Endothelial cell of umbilical vein (primary cell): ENCODE data around the gene C1QTNF7. TPM values are rescaled to one million over a fixed set of nuclear protein-coding genes. Genes with fewer than 3 reads are reported as not detected.

Experiments used
- BruUV-seq: library from RNA; stranded (reverse); fragments of 400-500 nt; replicated peaks from 2 replicates; lab custom pipeline; 2021; lab: Mats Ljungman, UMichigan
- CTCF ChIA-PET: fragments of 300-600, 350-600 bp; sonication (Branson Sonifier 250); formaldehyde crosslinking; loops from one replicate; lab custom pipeline; 2021; ENCODE audit warnings: antibody characterized with exemption, inconsistent platforms; lab: Charles Lee
- POLR2A ChIA-PET: fragments of 300-600, 350-600 bp; sonication (Branson Sonifier 250); formaldehyde crosslinking; loops from one replicate; lab custom pipeline; 2021; ENCODE audit warnings: antibody characterized with exemption, inconsistent platforms; lab: Charles Lee
- DNase-seq: peaks from one replicate; pipeline ENCODE4 v3.0.0-alpha.2; 2011; ENCODE audit warnings: low read depth, low spot score
- FAIRE-seq: peaks from 2 replicates; lab custom pipeline; 2011; peaks lifted over from hg19 to GRCh38; lab: Jason Lieb, UNC
- H2AFZ ChIP-seq: 2 replicates; pipeline ENCODE4 v1.6.0; 2012; ENCODE audit warnings: low read depth, low read length, control low read depth, inconsistent platforms
- H3K27ac ChIP-seq: 2 replicates; pipeline ENCODE4 v1.5.1; 2011; ENCODE audit warnings: low read depth, mild to moderate bottlenecking, control low read depth, low read length, moderate library complexity; ENCODE audit not compliant: insufficient read depth
- H3K27me3 ChIP-seq, 2 experiments: 2 replicates each; pipeline versions ENCODE4 v1.6.0 to v1.6.1; 2011; ENCODE audit warnings: low read length in 2 of 2, mixed read lengths in 1 of 2; ENCODE audit not compliant: control insufficient read depth in 2 of 2, insufficient read depth in 2 of 2
- H3K36me3 ChIP-seq, 2 experiments: 2 replicates in 1 of 2; 3 replicates in 1 of 2; pipeline ENCODE4 v1.5.1; 2011; ENCODE audit warnings: low read length in 2 of 2, mild to moderate bottlenecking in 1 of 2, moderate library complexity in 1 of 2; ENCODE audit not compliant: control insufficient read depth in 2 of 2, insufficient read depth in 2 of 2; ENCODE audit errors: extremely low read depth in 1 of 2
- H3K4me1 ChIP-seq: 3 replicates; pipeline ENCODE4 v1.5.1; 2011; ENCODE audit warnings: mild to moderate bottlenecking, low read length; ENCODE audit not compliant: control insufficient read depth, insufficient read depth; ENCODE audit errors: extremely low read depth
- H3K4me2 ChIP-seq: 2 replicates; pipeline ENCODE4 v1.6.1; 2011; ENCODE audit warnings: low read length, control low read depth, mixed read lengths; ENCODE audit not compliant: insufficient read depth
- H3K4me3 ChIP-seq, 3 experiments: fragments of 200-600 bp in 1 of 3; sonication (generic), shearing (Covaris generic) in 1 of 3; replicated peaks in 1 of 3; 2 replicates each; pipeline ENCODE4 v1.5.1; 2011 to 2016; ENCODE audit warnings: control low read depth in 3 of 3, low read length in 3 of 3, mild to moderate bottlenecking in 2 of 3, inconsistent platforms in 1 of 3, low read depth in 1 of 3, moderate library complexity in 1 of 3; ENCODE audit not compliant: insufficient read depth in 1 of 3
- H3K79me2 ChIP-seq: 2 replicates; pipeline ENCODE4 v1.6.0; 2012; ENCODE audit warnings: low read length, inconsistent platforms; ENCODE audit not compliant: control insufficient read depth, insufficient read depth
- H3K9ac ChIP-seq: replicated peaks from 2 replicates; pipeline ENCODE3; 2011; ENCODE audit warnings: low read length, control low read depth; ENCODE audit not compliant: insufficient read depth; ENCODE audit errors: extremely low read depth
- H3K9me1 ChIP-seq: replicated peaks from 3 replicates; pipeline ENCODE4 v1.6.0; 2011; ENCODE audit warnings: mild to moderate bottlenecking, low read length; ENCODE audit not compliant: control insufficient read depth, insufficient read depth; ENCODE audit errors: extremely low read depth
- H3K9me3 ChIP-seq: replicated peaks from 2 replicates; pipeline ENCODE4 v1.5.1; 2012; ENCODE audit warnings: low read length, inconsistent platforms; ENCODE audit not compliant: control insufficient read depth, insufficient read depth
- H4K20me1 ChIP-seq: replicated peaks from 2 replicates; pipeline ENCODE3; 2011; ENCODE audit warnings: mild to moderate bottlenecking, low read length; ENCODE audit not compliant: control insufficient read depth, insufficient read depth; ENCODE audit errors: extremely low read depth
- CTCF ChIP-seq, 2 donors: IDR thresholded peaks; 1 replicate in 1 of 2; 2 replicates in 1 of 2; pipeline ENCODE4 v1.5.1; 2011; ENCODE audit warnings: low read length in 2 of 2, mild to moderate bottlenecking in 2 of 2, moderate library complexity in 2 of 2, control low read depth in 1 of 2, inconsistent platforms in 1 of 2, low read depth in 1 of 2; ENCODE audit not compliant: insufficient read depth in 1 of 2; ENCODE audit errors: extremely low read depth in 1 of 2
- EZH2 ChIP-seq: IDR thresholded peaks from 2 replicates; pipeline ENCODE4 v1.6.1; 2012; ENCODE audit warnings: borderline replicate concordance, low read depth, mild to moderate bottlenecking, moderate library complexity, low read length, inconsistent platforms; ENCODE audit not compliant: severe bottlenecking
- FOS ChIP-seq: IDR thresholded peaks from 2 replicates; pipeline ENCODE4 v1.6.1; 2011; ENCODE audit warnings: mild to moderate bottlenecking, low read length, moderate library complexity, borderline replicate concordance; ENCODE audit not compliant: insufficient read depth
- GATA2 ChIP-seq: IDR thresholded peaks from 2 replicates; pipeline ENCODE4 v1.7.0; 2011; ENCODE audit warnings: low read depth, mild to moderate bottlenecking, moderate library complexity, mixed read lengths, low read length; ENCODE audit not compliant: insufficient read length, insufficient read depth
- JUN ChIP-seq: IDR thresholded peaks from 2 replicates; pipeline ENCODE4 v1.6.1; 2011; ENCODE audit warnings: borderline replicate concordance, low read depth; ENCODE audit not compliant: insufficient read length, insufficient read depth
- MYC ChIP-seq: IDR thresholded peaks from one replicate; pipeline ENCODE4 v1.6.1; 2011; ENCODE audit warnings: mild to moderate bottlenecking, low read depth, low read length
- POLR2A ChIP-seq: IDR thresholded peaks from 2 replicates; pipeline ENCODE4 v1.6.1; 2012; ENCODE audit warnings: low read depth, mild to moderate bottlenecking, control low read depth, low read length
- POLR2AphosphoS5 ChIP-seq: IDR thresholded peaks from 2 replicates; pipeline ENCODE4 v1.6.1; 2012; ENCODE audit warnings: low read depth, mild to moderate bottlenecking, control low read depth, low read length, moderate library complexity; ENCODE audit not compliant: insufficient read depth
- dilution Hi-C: fragments of 300-500 bp; cut with MboI; formaldehyde crosslinking; loops from one replicate; pipeline ENCODE4 v1.15.0; 2019; ENCODE audit warnings: low sequenced_read_pairs; ENCODE audit not compliant: extremely low pct_ligation_motif_present
- intact Hi-C: fragments of 100-400 bp; cut with micrococcal nuclease; formaldehyde crosslinking; loops from one replicate; pipeline ENCODE4 v1.10.0; 2022
- polyA plus RNA-seq, 4 experiments: library from polyadenylated mRNA; depleted of rRNA in 3 of 4; stranded (reverse) in 3 of 4; unstranded in 1 of 4; fragments of >200 nt; gene quantifications; 2 replicates each; pipeline versions ENCODE4 v1.2.1 to v1.2.3, GENCODE V29; 2011 to 2012; ENCODE audit warnings: missing spikeins in 1 of 4
- total RNA-seq: library from RNA; stranded (reverse); gene quantifications from 2 replicates; pipeline ENCODE4 v1.2.3, GENCODE V29; 2021
- TF ChIP-seq, protein P1 (sequence below): IDR thresholded peaks from 2 replicates; pipeline ENCODE4 v1.6.1; 2011; ENCODE audit not compliant: insufficient read depth, insufficient read length

The C1QTNF7 gene
- total and polyA plus RNA-seq, 2 donors (not counting 3 experiments of a cell fraction or from before 2014, with no cell fraction given), result not detected

GRCh38 chr4:15425520-15425919 lies 2.3 kb upstream of the C1QTNF7 start:
- TF ChIP-seq MYC (no peak), POLR2A (no peak), FOS (no peak), POLR2AphosphoS5 (no peak), GATA2 (no peak), JUN (no peak), CTCF (IDR thresholded peaks at IDR 0.05; ENCODE audit: extremely low read depth in 1 of 2, insufficient read depth in 1 of 2, low read depth in 1 of 2, low read length in 2 of 2) (no peak), EZH2 (no peak)
- TF ChIP-seq, protein P1, sequence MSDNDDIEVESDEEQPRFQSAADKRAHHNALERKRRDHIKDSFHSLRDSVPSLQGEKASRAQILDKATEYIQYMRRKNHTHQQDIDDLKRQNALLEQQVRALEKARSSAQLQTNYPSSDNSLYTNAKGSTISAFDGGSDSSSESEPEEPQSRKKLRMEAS, result no peak
- BruUV-seq, result no TSS peak
- dilution Hi-C loops (no loop called here), intact Hi-C loops (no loop called here)
- Histone ChIP-seq H3K36me3 (no peaks in the 10 kb centered on the region), H3K4me1 (no peaks in the 10 kb centered on the region), H4K20me1 (no peaks in the 10 kb centered on the region), H3K9me3 (no peaks in the 10 kb centered on the region), H2AFZ (no peak overlapping the region), H3K27ac (no peak overlapping the region), H3K4me3 (no peak overlapping the region), H3K4me2 (no peak overlapping the region), H3K27me3 (no peaks in the 10 kb centered on the region), H3K79me2 (no peaks in the 10 kb centered on the region), H3K9me1 (no peaks in the 10 kb centered on the region), H3K9ac (no peak overlapping the region)
- FAIRE-seq (no peak), DNase-seq (no peak)
- ChIA-PET POLR2A (no interaction called here), CTCF (no interaction called here)
